EL (cell line): Measurements from ENCODE around the gene HDDC2.
A peak's percentile ranks its signal among the peaks of the same experiment; 100 is the strongest.

ENCODE experiments used
- DNase-seq: peaks from one replicate; pipeline ENCODE4 v3.0.0-alpha.2; 2016

Gene HDDC2

DNA sequence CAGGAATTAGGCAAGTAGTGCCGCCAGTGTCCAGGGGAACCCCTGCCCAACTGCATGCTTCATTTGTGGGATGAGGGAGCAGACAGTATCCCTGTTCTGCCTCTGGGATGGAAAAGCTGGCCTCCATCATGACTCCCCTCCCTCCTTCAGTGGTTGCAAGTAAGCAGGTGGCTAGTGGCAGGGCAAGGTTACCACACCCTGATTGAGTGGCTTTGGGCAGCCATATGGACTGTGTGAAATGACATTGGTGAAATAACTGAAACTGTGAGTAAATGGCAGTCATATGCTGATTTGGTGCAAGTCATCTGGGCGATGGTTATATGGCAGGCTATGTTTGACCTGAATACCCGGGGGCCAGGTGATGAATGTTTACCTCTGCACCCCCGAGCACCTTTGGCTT lies 33.0 kb downstream of the HDDC2 start:
- DNase-seq, result no peak

DNA sequence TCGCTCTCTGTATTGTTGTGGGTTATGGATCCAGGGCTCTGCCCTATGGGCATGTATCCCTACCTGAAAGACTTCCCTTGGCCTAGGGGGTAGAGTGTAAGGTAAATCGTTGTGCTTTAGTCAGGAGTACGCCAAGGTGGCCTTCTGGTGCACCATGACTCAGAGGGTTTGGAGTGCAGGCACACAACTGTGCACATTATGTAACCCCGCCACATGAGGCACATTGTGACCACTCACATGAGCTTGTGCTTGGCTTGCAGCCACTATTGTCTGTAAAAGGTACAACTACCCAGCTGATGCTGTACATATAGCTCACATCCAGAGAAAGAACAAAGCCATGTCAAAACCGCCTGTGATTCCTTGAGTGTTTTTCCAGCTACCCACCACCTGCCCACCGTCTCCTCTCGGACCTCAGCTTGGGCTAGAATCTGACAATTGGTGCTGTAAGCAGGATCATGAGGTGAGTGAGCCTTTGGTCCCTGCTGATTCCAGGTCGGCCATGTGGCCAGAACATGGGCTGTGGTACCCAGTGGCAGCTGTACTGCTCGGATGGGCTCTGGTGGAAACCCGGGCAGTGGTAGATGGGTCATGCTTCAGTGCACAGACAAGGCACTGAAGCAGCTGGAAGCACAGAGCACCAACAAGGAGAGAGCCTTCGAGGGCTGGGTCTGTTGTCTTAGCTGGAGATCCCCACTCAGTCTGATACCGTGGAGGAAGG lies 33.8 kb downstream of the HDDC2 start:
- no peak for DNase-seq

DNA sequence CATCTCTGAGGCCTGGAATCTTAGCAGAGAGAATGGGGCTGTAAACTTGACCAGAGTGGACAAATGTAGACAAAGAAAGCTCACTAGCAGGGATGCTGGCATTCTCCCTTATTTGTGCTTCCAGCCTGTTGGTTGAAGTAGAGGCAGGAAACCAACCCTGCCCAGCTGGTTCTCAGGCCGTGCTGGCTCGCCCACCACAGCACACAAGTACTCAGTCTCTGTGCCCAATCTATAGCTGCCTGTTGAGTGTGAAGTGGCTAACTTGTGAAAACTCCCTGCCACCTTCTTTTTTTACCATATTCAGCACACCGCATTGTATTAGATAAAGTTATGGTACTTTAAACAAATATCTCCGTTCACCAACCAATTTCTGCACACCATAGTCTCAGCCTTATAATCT lies 37.3 kb downstream of the HDDC2 start:
- DNase-seq, result no peak

DNA sequence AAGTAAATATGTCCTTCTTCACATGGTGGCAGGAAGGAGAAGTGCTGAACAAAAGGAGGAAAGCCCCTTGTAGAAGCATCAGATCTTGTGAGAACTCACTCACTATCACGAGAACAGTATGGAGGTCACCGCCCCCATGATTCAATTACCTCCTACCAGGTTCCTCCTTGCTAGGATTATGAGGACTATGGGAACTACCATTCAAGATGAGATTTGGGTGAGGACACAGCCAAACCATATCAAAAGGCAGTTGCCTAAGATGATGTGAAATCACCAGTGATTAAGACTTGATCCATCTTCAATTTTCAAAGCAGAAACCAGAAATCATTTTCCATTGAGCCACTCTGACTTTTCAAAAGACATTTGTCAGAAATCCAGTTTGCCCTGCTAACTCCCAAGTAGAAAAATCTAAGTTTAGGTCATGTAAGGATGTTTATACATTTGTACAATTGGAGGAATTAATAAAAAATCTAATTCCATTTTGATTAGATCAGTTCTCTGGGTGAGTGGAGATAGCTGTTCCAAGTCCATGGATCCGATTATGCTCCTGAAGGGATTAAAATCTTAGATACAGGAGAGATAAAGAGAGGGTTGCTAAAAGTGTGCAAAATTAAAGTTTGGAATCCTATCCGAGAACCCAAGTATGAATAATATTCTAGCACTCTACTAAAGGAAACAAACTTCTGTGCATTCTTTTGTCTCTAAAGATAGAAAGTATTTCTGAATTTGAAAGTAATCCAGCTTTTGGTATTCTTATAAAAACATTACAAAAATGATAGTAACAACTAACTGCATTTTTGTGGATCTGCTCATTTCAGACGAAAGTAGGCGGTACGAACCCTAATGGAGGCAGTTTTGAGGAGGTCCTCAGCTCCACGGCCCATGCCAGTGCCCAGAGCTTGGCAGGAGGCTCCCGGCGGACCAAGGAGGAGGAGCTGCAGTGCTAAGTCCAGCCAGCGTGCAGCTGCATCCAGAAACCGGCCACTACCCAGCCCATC lies 39.5 kb downstream of the HDDC2 start:
- DNase-seq, result peak; percentile 74

DNA sequence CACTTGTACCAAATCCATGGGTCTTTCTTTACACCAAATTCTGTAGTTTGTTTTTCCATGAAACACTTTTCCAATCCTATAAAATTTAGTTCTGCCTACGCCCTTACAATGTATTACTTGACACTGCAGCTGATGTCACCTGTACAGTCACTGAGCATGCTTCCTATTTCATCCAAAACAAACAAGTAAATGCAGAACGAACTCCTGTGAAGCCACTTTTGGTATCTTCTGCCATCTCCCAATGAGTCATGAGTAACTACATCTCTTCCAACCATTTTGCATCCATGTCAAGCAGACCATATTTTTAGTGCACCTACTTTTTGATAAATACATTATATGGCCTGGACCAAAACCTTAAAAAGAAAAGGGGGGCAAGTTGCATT lies 42.4 kb downstream of the HDDC2 start:
- DNase-seq, result no peak

DNA sequence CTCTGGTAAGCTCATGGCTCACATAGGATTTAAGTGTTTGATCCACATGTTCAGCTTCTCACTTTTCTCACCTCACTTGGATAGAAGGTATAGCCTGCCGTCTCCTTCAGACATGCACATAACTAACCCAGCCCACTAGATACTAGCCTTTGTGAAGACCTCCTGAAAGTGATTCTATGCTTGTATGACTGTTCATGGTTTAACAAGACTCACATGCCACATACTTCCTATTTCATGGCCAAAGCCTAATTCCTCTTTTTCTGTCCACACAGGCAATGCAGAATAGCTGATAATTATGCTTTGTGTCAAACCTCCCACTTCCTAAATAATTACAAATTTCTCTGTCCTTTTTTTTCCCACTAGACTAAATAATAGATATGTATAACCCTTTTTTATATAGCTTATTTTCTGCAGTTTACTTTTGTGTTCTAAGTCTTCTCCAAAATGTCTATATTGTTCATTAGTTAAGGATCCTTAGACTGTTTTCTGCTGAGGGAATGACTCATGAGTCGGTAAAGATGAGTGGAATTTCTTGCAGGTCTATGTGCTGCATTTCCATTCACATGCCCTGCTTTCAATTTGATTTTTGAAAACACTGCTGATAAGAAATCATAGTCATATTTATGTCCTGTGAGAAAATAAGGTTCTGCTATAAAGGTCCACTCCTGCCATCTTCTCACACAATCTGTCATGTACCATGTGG lies 43.0 kb downstream of the HDDC2 start:
- no peak for DNase-seq

DNA sequence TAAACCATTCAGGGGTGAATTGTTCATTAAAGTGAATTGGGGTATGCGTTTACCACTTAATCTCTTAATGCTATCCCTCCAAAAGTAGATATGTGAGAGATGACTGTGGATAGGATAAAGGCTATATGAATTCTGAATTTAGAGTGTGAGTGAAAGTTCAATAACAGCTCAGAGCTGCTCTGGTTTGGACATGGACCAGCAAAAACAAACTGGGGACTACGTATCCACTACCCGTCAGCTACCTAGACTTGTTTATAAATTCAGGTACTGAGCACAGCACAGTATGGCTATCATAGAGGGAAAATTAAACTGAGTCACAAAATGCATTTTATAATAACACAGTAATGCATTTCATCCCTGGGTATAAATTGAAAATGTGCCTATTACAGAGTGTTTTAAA lies 44.4 kb downstream of the HDDC2 start:
- no peak for DNase-seq

DNA sequence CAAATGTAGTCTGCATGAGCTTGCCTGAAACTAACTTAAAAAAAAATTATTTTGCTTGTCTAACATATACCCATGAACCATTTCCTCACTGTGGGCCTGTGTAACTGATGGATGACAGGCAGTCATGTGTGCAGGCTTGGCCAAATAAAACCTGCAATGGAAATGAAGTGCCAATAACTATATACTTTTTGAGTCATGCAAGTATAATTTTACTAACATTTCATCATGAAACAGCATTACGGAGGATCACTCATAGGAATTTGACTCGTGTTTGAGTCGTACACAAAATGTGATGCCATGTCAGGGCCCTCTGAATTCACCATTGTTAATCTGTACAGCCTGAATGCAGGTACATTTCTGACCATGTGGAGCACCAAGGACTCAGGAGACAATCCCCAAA lies 46.6 kb downstream of the HDDC2 start:
- no peak for DNase-seq

DNA sequence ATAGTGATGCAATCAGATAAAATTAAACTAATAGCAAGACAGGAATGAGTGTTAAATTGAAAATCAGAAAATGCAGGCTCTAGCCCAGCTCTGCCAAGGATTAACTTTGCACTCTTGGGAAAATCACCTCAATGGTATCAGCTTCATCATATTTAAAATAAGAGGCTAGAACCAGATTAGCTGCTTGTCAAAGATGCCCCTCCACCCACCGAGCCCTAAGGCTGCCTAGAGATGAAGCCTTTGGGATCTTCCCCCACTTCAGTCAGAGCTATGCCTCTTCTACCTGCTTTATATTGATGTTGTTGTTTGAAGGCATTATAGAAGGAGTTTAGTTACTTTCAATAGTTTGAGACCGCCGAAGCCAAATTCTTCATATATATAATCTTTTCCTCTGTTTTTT lies 47.4 kb downstream of the HDDC2 start:
- no peak for DNase-seq

DNA sequence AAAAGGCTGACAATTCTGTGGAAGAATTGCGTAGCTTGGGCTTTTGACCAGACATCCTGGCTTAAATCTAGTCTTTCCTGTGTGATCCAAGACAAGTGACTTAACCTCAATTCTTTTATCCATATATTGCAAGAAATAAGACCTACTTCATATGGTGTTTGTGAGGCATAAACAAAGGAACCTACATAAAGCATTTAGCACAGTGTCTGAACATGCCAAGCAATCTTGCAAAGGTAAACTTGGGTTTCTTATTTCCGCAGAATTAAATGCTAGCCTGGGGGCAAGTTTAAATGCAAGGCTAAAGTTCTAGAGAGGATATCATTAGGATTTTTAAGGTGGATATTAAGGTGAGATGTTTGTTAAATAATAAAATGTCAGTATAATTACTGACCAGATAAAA lies 47.9 kb downstream of the HDDC2 start:
- DNase-seq, result no peak

DNA sequence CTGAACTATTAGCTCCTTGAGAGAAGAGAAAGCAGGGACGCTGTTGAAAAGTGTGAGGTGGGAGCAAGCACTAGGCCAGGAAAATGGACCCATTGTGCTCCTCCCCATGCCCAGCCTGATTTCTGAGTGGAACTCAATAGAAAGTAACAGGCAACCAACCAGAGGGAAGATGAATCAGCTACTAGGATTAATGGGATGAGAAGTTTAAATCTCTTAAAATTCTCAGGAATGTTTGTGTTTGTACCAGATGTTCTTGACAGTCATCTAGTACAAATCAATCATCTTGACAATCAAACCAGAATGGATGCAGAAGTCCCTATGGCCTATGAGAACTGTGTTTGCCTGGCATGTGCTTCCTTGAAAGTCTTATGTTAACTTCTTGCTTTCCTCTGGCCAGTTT lies 48.9 kb downstream of the HDDC2 start:
- peak; percentile 21 for DNase-seq

DNA sequence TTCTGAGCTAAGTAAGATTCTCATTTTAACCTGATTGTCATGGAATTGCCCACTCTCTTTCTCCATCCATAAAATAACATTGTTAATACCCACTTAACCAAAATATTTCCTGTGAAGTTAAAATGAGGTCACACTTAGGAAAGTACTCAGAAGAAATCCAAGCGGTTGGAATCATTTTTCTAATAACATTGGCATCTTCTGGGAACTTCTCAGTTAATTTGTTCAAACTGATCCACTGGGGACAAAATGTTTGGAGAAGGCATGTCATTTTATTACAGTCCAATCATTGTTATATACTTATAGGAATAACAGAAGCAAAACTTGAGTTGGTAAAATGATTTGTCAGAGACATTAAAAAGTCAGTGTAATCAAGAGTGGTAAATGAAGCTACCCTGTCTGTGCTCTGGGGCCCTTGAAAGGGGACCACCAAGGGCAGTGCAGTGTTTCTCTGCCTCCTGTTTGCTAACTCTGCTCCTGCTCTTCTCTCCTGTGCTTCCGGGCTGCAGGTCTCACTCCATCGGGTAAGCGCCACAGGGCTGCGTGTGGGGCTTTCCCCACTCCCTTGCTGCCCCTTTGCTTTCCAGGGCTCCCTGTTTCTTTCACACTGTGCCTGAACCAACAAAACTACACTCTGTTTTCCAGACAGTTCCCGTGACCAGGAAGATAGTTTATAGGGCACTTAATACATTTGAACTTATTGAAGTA lies 50.1 kb downstream of the HDDC2 start:
- DNase-seq, result peak; percentile 22

DNA sequence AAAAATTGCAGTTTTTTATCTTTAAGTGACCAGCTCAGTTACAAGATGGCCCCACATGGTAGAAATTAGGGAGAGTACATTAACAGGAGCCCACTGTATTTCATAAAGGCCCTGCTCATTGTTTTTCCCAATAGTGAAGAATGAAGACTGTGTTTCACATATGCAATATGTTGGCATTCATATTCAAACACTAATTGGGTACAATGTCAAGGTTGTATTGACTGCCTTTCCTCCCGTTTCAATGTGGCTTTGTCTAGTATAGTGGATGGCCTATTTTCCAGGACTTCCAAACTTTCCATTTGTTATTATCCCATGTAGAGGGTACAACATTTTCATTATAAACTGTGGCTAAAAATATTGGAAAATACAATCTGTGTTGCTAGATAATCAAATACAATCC lies 51.3 kb downstream of the HDDC2 start:
- no peak for DNase-seq

DNA sequence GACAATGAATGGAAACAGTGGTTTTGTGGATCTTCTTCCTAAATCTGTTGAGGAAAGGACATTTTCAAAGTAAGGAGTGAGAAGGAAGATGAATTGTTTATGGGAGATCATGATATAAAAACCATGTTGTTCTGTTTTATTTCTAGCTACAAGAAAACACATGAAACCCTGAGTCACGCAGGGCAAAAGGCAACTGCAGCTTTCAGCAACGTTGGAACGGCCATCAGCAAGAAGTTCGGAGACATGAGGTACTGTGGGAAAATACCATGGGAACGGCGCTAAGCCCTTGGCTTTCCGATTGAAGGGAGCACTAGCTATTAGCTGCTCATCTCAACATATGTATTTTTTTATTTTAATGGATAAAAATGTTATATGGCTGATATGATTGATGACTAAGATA lies 53.6 kb downstream of the HDDC2 start:
- no peak for DNase-seq

DNA sequence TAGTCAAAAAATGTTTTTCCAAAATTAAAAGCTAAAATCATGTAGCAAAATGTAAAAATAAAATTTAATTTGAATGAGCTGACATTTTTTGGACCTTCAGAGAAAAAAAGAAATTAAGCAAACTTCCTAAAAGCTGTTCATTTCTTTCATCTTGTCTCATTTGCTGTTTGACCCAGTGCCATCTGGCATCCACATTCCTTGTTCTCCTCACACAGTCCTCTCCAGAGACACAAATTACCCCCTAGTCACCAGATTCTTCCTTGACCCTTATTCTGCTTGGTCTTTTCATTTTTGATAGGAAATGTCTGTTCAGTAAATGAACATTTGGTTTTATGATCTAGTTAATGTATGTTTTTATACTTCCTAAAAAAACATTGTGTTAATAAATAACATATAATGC lies 55.2 kb downstream of the HDDC2 start:
- no peak for DNase-seq

DNA sequence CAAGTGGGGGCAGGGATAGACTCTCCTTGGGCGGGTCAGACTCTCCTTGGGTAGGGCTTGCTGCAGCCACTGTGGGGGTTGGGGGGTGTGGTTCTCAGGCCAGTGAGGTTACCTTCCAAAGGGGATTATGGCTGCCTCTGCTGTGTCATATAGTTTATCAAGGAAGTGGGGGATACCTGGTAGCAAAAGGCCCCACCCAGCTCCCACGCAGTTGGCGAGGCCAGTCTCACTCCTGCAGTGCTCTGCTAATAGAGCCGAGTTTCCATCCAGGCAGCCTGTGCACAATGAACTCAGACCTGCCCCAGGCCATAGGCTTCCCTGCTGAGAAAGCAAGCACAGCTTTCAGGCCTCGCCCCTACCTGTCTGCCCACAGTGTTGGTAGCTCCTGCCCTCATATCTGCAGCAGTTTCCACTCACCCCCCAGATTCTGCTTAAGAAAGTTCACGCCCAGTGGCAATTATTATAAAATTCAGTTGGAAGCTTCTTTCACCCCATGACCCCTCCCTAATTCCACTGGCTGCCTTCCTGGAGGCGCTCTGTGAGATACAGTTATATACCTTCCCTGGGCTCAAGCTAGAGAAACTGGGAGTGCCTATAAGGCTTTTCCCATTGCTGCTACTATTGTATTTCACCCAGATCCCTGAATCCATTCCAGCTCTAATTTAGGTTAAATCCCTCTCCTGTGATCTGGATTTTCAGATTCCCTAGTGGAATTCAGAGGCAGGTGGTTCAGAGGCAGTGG lies 56.1 kb downstream of the HDDC2 start:
- DNase-seq, result no peak

DNA sequence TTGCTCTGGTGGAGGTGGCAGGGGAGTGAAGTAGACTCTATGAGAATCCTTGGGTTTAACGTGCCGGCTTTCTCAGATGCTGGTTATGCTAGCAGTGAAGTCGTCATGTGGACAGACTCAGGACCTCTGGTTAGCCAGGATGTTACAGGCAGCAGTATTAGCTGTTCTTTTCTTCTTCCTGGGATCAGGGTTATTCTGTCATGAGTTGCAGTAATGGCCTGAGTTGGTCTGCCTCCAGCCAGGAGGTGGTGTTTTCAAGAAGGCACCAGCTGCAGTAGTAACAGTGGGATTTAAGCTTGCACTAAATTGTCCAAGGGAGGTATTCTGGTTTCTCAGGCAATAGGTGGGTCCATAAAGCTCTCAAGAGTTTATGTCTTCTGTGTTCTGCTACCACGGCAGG lies 56.7 kb downstream of the HDDC2 start:
- no peak for DNase-seq

DNA sequence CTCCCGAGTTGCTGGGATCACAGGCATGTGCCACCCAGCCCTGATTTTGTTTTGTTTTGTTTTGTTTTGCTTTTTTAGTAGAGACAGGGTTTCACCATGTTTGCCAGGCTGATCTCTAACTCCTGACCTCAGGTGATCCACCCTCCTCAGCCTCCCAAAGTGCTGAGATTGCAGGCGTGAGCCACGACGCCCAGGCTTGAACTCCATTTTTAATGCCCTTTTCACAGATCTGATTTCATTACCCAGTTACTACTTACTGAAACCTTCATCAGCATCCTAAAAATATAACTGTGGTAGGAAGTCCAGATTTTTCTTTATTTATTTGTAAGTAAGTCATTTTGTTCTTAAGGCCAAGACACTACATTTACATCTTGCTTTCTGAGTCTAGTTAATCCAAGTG lies 64.0 kb downstream of the HDDC2 start:
- no peak for DNase-seq

DNA sequence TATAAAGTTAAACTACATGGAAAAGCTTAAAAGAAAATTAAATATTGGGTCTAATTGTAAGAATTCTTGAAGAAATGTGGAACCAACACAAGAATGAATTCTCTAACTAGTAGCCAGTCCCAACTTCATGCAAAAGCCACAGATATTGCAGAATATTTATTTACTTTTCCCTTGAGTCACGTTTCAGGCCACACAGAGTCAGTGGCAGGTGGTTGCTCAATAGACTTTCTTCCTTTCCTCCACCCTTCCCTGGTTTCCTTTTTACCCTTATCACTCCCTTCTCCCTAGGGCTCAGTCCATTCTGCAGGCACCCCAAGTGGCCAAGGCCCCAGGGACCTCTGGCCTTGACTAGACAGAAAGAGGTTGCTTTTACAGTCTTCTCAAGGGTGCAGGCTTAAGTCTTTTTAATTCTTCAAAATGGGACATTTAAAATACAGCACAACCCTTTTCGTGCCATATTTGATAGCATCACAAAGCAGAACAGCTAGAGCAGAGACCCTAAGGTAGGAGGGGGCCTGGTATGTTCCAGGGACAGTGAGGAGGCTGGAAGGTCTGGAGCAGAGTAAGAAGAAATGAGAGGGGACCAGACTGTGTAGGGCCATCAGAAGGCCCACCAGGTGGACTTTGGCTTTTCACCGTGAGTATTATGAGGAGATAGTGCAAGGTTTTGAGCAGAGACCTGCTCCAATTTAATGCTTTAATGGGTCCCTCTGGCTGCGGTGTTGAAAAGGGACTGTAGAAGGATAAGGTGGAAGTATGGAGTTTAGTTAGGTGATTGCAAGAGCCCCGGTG lies 65.0 kb downstream of the HDDC2 start:
- DNase-seq, result peak; percentile 50

DNA sequence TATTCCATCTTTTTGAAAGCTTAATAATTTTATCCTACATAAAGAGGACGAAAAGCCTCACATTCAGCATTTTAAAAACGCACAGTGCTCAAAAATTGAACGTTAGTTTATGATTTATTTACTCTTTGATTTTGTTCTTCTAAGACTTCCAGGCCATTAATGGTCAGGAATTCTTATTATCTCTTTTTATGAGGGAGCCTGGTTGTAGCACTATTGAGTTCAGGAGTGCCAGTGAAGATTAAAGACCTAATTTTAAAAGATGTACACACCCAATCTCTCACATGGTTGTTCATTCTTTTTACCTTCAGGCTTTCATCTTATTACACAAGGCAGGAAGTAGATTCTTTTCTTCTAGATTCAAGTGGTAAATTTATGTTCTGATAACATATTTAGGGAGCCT lies 68.6 kb downstream of the HDDC2 start:
- no peak for DNase-seq

DNA sequence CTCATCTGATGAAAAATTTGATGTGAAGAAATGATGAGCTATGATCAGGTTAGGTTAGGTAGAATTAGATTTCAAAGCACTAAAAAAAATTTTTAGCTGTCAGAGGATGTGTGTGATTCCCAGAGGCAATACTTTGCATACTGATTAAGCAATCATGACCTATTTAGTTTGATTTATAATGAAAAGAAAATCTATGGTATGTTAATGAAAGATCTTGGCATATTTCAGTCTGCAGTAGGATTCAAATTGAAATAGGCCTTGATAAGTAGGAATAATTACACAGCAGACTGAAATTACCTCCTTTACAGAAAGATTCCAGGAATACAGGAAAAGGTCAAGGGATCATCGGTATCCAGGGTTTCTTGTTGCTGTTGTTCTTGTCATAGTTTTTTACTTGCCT lies 69.3 kb downstream of the HDDC2 start:
- peak; percentile 26 for DNase-seq
